GM12878 (cell line): ENCODE results near the gene KIAA1671.

Experiments
- ATF7 ChIP-seq: fragments of 450-650 bp; IDR thresholded peaks from 2 replicates; pipeline ENCODE4 v1.6.1; 2016; ENCODE audit warnings: low read depth, mild to moderate bottlenecking
- BMI1 ChIP-seq: fragments of 450-650 bp; IDR thresholded peaks from 2 replicates; pipeline ENCODE4 v1.6.1; 2016; ENCODE audit warnings: mild to moderate bottlenecking, moderate library complexity, borderline replicate concordance
- BRCA1 ChIP-seq: IDR thresholded peaks from 2 replicates; pipeline ENCODE4 v1.6.1; 2011; ENCODE audit warnings: low read depth, low read length, improper control_type of control experiment
- EZH2 ChIP-seq: IDR thresholded peaks from 2 replicates; pipeline ENCODE4 v1.6.1; 2012; ENCODE audit warnings: low read depth, mild to moderate bottlenecking, control low read depth, inconsistent platforms, low read length, borderline replicate concordance; ENCODE audit not compliant: control insufficient read depth
- KAT2A ChIP-seq: conservative IDR thresholded peaks from 2 replicates; pipeline ENCODE4 v1.6.1; 2011; ENCODE audit warnings: low read depth, low read length; ENCODE audit not compliant: control insufficient read depth
- MTA3 ChIP-seq: IDR thresholded peaks from 2 replicates; pipeline ENCODE4 v1.6.1; 2012; ENCODE audit warnings: low read length, inconsistent platforms, borderline replicate concordance
- POLR2A ChIP-seq: IDR thresholded peaks from 2 replicates; pipeline ENCODE4 v1.6.1; 2011; ENCODE audit warnings: low read depth, mild to moderate bottlenecking, low read length
- RFX5 ChIP-seq: IDR thresholded peaks from 2 replicates; pipeline ENCODE4 v1.6.1; 2011; ENCODE audit warnings: low read depth, low read length, improper control_type of control experiment
- SP1 ChIP-seq: IDR thresholded peaks from one replicate; pipeline ENCODE4 v1.6.1; 2011; ENCODE audit warnings: low read depth, low read length
- TARDBP ChIP-seq: IDR thresholded peaks from 2 replicates; pipeline ENCODE4 v1.6.1; 2016; ENCODE audit warnings: borderline replicate concordance
- ZNF207 ChIP-seq: fragments of 450-650 bp; IDR thresholded peaks from 2 replicates; pipeline ENCODE4 v1.6.1; 2014; ENCODE audit warnings: antibody characterized with exemption, mild to moderate bottlenecking, borderline replicate concordance
- TF ChIP-seq, protein P1 (sequence below), 3 experiments: IDR thresholded peaks in 2 of 3; conservative IDR thresholded peaks in 1 of 3; 2 replicates each; pipeline ENCODE4 v1.5.1; 2011; ENCODE audit warnings: low read depth in 3 of 3, low read length in 3 of 3, mild to moderate bottlenecking in 3 of 3, control low read depth in 2 of 3, moderate library complexity in 2 of 3, inconsistent platforms in 1 of 3, mixed read lengths in 1 of 3; ENCODE audit not compliant: control insufficient read depth in 2 of 3, insufficient read depth in 1 of 3; ENCODE audit errors: extremely low read depth in 1 of 3

DNA sequence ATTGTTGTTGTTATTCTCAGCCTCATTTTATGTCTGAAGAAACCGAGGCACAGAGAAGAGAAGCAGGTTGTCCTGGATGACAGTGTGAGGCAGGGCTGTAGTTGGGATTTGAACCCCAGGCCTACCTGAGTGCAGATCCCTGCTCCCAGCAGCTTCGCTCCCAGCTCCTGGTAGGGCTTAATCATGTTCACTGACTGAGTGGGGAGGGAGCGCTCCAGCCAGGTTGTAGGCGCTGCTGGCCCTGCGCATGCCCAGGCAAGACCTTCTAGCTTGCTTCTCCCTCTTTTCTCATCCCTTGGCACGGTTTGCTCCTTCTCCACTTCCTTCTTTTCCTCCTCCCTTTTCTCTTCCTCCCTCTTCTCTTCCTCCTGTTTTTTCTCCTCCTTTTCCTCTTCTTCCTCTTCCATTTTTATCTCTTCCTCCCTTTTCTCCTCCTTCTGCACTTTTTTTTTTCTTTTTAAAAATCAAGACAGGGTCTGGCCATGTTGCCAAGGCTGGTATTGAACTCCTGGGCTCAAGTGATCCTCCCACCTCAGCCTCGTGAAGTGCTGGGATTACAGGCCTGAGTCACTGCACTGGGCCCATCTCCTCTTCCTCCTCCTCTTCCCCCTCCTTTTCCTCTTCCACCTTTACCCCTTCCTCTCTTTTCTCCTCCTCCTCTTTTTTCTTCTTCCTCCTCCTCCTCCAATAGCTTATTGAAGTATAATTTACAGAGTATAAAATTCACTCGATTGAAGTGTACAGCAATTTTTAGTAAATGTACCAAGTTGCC, 109.3 kb downstream of the KIAA1671 start:
- TF ChIP-seq, protein P1, sequence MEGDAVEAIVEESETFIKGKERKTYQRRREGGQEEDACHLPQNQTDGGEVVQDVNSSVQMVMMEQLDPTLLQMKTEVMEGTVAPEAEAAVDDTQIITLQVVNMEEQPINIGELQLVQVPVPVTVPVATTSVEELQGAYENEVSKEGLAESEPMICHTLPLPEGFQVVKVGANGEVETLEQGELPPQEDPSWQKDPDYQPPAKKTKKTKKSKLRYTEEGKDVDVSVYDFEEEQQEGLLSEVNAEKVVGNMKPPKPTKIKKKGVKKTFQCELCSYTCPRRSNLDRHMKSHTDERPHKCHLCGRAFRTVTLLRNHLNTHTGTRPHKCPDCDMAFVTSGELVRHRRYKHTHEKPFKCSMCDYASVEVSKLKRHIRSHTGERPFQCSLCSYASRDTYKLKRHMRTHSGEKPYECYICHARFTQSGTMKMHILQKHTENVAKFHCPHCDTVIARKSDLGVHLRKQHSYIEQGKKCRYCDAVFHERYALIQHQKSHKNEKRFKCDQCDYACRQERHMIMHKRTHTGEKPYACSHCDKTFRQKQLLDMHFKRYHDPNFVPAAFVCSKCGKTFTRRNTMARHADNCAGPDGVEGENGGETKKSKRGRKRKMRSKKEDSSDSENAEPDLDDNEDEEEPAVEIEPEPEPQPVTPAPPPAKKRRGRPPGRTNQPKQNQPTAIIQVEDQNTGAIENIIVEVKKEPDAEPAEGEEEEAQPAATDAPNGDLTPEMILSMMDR (IDR thresholded peaks at IDR 0.05 in 2 of 3, conservative IDR thresholded peaks at IDR 0.05 in 1 of 3; ENCODE audit: control insufficient read depth in 2 of 3, extremely low read depth in 1 of 3, insufficient read depth in 1 of 3, low read depth in 3 of 3, low read length in 3 of 3) = no peak
- TF ChIP-seq BMI1 (no peak), POLR2A (no peak), BRCA1 (no peak), ATF7 (no peak), TARDBP (no peak), SP1 (no peak), MTA3 (no peak), EZH2 (no peak), ZNF207 (no peak), RFX5 (no peak), KAT2A (no peak)
